Dendritic cell treated with granulocyte-macrophage colony-stimulating factor and Interleukin-4, amounts not matched to agents 40 ng/mL and 50 ng/mL, for 4 days (primary cell): ENCODE results near the gene CNMD.
"Not testable (repeated sequence)": the region's sequence is repeated elsewhere in the genome, so short reads cannot be mapped to it uniquely, and the experiment has no call there.

ENCODE experiments used
- H3K27ac Mint-ChIP-seq: one replicate; pipeline ENCODE4 v1.8.0; 2022; ENCODE audit warnings: mild to moderate bottlenecking, mixed read lengths
- H3K27me3 Mint-ChIP-seq: one replicate; pipeline ENCODE4 v1.8.0; 2022; ENCODE audit warnings: mild to moderate bottlenecking, mixed read lengths
- H3K36me3 Mint-ChIP-seq: one replicate; pipeline ENCODE4 v1.8.0; 2022; ENCODE audit warnings: low read depth, mixed read lengths
- H3K4me1 Mint-ChIP-seq: one replicate; pipeline ENCODE4 v1.8.0; 2022; ENCODE audit warnings: low read depth, mixed read lengths
- H3K4me3 Mint-ChIP-seq: one replicate; pipeline ENCODE4 v1.8.0; 2022; ENCODE audit warnings: mild to moderate bottlenecking, moderate library complexity, mixed read lengths
- H3K9me3 Mint-ChIP-seq: one replicate; pipeline ENCODE4 v1.8.0; 2022; ENCODE audit warnings: mixed read lengths
- intact Hi-C: fragments of 100-400 bp; cut with micrococcal nuclease; formaldehyde crosslinking; loops from one replicate; pipeline ENCODE4 v1.15.0; 2022

CNMD gene

DNA sequence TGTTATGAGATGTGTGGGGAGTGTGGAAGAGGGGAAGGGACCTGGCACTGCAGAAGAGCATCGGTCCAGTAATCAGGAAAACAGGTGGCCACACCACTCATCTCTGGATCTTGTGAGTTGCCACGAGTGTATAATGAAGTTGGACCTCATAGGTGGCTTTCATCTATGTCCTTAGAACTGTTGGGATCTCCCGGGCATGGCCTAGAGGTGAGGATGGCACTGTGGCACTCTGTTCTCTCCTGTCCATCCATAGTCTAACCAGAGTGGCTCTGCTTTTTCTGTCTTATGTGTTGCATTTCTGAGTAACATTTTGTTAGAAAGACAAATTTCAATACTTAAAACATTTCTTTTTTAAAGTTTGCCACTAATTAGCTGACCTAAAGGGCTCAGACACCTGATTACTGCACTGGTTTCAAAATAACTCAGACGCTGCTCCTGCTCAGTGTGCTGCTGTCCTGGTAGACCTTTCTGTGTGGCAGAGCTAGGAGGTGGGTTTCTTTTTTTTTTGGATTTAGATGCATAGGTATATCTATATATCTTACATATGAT, 5.5 kb downstream of the CNMD start:
- no peaks in the 10 kb centered on the region for H3K9me3 Mint-ChIP-seq
- intact Hi-C loops, result no loop called here

GRCh38 chr13:52726258-52726657, 13.4 kb downstream of the CNMD start:
- Mint-ChIP-seq H3K9me3 (no peaks in the 10 kb centered on the region), H3K27me3 (peaks cover 6% of the 10 kb centered on the region), H3K4me1 (peaks cover 5% of the 10 kb centered on the region), H3K36me3 (no peaks in the 10 kb centered on the region), H3K4me3 (no peak overlapping the region), H3K27ac (no peak overlapping the region)
- intact Hi-C loops, result no loop called here

More for the DNA sequence above, 5.5 kb downstream of the CNMD start:
- Mint-ChIP-seq H3K4me1 (peaks cover under 1% of the 10 kb centered on the region), H3K27ac (no peak overlapping the region), H3K36me3 (no peaks in the 10 kb centered on the region), H3K27me3 (peaks cover 13% of the 10 kb centered on the region), H3K4me3 (no peak overlapping the region)

DNA sequence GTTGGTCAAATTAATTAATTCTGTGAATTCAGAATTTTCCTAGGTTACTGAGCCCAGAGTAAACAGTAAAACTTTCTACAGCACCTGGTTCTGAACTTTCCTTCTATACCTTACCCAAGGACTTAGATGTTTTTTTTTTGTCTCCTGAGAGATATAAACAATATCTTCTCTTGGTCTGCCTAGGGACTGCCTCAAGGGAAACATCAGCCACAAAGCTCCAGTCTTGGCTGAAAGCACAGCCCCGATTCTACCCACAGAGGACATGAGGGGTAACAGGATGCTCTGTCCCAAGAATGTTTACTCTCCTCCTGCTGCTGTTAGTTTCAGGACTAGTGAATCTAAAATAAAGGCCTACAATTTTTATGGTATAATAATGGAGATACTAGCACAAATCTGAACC, 14.3 kb downstream of the CNMD start:
- peaks cover under 1% of the 10 kb centered on the region for H3K9me3 Mint-ChIP-seq
- no peaks in the 10 kb centered on the region for H3K36me3 Mint-ChIP-seq
- intact Hi-C loops, result no loop called here
- no peak overlapping the region for H3K4me3 Mint-ChIP-seq
- H3K4me1 Mint-ChIP-seq, result peaks cover 5% of the 10 kb centered on the region
- H3K27ac Mint-ChIP-seq, result no peak overlapping the region
- peaks cover 9% of the 10 kb centered on the region for H3K27me3 Mint-ChIP-seq

GRCh38 chr13:52723181-52723580, 16.4 kb downstream of the CNMD start:
- peaks cover 22% of the 10 kb centered on the region for H3K9me3 Mint-ChIP-seq
- no peaks in the 10 kb centered on the region for H3K4me1 Mint-ChIP-seq
- peaks cover 4% of the 10 kb centered on the region for H3K36me3 Mint-ChIP-seq
- intact Hi-C loops, result no loop called here
- H3K27ac Mint-ChIP-seq, result no peak overlapping the region
- H3K4me3 Mint-ChIP-seq, result no peak overlapping the region
- H3K27me3 Mint-ChIP-seq, result peaks cover 23% of the 10 kb centered on the region

DNA sequence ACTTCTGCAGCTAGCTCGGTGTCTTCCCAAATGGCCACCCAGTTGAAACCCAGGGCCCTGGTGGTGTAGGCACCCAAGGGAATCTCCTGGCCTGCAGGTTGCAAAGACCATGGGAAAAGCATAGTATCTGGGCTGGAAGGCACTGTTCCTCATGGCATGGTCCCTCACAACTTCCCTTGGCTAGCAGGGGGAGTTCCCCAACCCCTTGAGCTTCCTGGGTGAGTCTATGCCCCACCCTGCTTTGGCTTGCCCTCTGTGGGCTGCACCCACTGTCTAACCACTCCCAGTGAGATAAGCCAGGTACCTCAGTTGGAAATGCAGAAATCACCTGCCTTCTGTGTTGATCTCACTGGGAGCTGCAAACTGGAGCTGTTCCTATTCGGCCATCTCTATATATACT, 18.3 kb downstream of the CNMD start:
- intact Hi-C loops, H3K36me3 Mint-ChIP-seq, H3K4me1 Mint-ChIP-seq, H3K4me3 Mint-ChIP-seq, H3K27ac Mint-ChIP-seq: not testable (repeated sequence)
- H3K9me3 Mint-ChIP-seq, result peaks cover 35% of the 10 kb centered on the region
- peaks cover 23% of the 10 kb centered on the region for H3K27me3 Mint-ChIP-seq

DNA sequence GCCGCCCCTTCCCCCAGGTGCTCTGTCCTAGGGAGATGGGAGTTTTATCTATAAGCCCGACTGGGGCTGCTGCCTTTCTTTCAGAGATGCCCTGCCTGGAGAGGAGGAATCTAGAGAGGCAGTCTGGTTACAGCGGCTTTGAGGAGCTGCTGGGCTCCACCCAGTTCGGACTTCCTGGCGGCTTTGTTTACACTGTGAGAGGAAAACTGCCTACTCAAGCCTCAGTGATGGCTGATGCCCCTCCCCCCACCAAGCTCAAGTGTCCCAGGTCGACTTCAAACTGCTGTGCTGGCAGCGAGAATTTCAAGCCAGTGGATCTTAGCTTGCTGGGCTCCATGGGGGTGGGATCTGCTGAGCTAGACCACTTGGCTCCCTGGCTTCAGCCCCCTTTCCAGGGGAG, 18.7 kb downstream of the CNMD start:
- H3K4me3 Mint-ChIP-seq, intact Hi-C loops, H3K36me3 Mint-ChIP-seq, H3K4me1 Mint-ChIP-seq, H3K27ac Mint-ChIP-seq: not testable (repeated sequence)
- H3K27me3 Mint-ChIP-seq, result peaks cover 21% of the 10 kb centered on the region
- peaks cover 35% of the 10 kb centered on the region for H3K9me3 Mint-ChIP-seq

DNA sequence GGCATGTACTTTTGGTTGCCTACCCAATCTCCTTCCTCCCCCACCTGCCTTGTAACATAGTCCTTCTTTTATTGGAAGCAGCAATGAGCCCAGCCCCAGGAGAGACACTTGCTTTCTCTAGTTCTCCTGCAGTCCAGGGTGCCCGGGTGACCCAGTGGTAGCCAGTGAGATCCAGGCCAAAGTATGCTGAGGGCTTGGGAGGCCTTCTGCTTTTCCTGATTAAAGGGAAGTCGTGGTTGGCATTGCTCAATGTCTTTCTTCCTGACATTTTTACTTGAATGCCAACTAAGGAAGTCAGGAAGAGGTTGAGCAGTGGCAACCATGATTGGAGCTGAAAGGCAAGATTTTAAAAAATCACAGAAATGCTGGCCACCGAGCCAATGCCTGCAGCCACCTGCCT, 25.7 kb downstream of the CNMD start:
- Mint-ChIP-seq H3K36me3 (peaks cover 6% of the 10 kb centered on the region), H3K4me3 (peak overlapping the region; percentile 5), H3K27me3 (peaks cover 8% of the 10 kb centered on the region), H3K4me1 (peaks cover 24% of the 10 kb centered on the region), H3K9me3 (peaks cover 20% of the 10 kb centered on the region), H3K27ac (peak overlapping the region; percentile 68)
- intact Hi-C loops, result no loop called here

DNA sequence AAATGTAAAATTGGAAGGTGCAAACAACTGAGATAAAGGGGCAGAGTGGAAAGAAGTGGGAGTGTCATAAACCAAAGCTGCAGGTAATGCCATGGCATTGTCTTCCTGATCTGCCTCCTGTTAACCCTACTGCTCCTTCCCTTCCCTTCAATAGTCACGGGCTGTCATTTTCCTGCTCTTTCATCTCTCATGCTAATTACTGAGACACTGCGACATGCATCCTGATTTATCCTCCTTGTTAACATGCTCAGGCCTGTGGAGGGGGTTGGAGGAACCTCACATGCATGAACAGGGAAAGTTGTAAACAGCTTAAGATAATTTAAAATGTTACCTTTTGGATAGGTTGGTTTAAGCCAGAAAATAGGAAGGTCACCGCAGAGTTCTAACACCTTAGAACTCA, 27.2 kb downstream of the CNMD start:
- no peak overlapping the region for H3K4me3 Mint-ChIP-seq
- intact Hi-C loops, result no loop called here
- H3K36me3 Mint-ChIP-seq, result no peaks in the 10 kb centered on the region
- no peak overlapping the region for H3K27ac Mint-ChIP-seq
- peaks cover 8% of the 10 kb centered on the region for H3K9me3 Mint-ChIP-seq
- no peaks in the 10 kb centered on the region for H3K27me3 Mint-ChIP-seq
- H3K4me1 Mint-ChIP-seq, result peaks cover 24% of the 10 kb centered on the region

GRCh38 chr13:52711286-52711685, 28.3 kb downstream of the CNMD start:
- Mint-ChIP-seq H3K9me3 (no peaks in the 10 kb centered on the region), H3K4me1 (peaks cover 24% of the 10 kb centered on the region), H3K4me3 (no peak overlapping the region), H3K27ac (no peak overlapping the region), H3K27me3 (no peaks in the 10 kb centered on the region), H3K36me3 (no peaks in the 10 kb centered on the region)
- intact Hi-C loops, result no loop called here

DNA sequence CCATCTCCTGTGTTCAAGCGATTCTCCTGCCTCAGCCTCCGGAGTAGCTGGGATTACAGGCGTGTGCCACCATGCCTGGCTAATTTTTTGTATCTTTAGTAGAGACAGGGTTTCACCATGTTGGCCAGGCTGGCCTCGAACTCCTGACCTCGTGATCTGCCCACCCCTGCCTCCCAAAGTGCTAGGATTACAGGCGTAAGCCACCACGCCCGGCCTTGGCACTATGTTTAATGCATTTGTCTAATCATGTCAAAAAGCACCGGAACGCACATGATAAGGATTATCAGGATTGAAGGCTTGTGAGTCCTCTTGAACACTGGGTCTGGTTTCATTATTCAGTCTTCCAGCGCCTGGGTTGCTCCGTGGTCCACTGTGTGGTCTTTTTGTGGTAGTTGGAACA, 31.4 kb downstream of the CNMD start:
- H3K27ac Mint-ChIP-seq, H3K36me3 Mint-ChIP-seq, H3K9me3 Mint-ChIP-seq, H3K4me3 Mint-ChIP-seq, H3K27me3 Mint-ChIP-seq: not testable (repeated sequence)
- peaks cover 14% of the 10 kb centered on the region for H3K4me1 Mint-ChIP-seq
- intact Hi-C loops, result loop anchor here (5.0 kb wide), 1 partner anchor 99 kb away; no protein-coding TSS in a partner anchor

GRCh38 chr13:52707375-52707774, 32.2 kb downstream of the CNMD start:
- Mint-ChIP-seq H3K36me3 (no peaks in the 10 kb centered on the region), H3K4me1 (peaks cover 5% of the 10 kb centered on the region)
- intact Hi-C loops, result loop anchor here (5.0 kb wide), 1 partner anchor 100 kb away; no protein-coding TSS in a partner anchor

DNA sequence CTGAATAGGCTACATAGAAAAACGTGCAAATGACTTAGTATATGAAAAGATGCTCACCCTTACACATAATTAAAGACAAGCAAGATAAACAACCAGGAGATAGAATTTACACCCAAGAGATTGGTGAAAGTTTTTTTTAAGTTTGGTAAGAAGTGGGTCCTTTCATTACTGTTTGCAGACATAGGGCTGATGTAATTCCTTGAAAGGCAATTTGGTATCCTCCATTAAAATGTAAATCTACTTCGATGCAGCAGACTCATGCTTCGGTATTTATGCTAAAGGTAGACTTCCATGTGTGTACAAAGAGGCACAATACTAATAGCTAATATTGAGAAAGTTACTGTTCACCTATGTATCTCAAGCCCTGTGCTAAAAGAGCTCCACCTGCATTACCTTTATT, 33.5 kb downstream of the CNMD start:
- Mint-ChIP-seq H3K4me3 (no peak overlapping the region), H3K36me3 (no peaks in the 10 kb centered on the region), H3K4me1 (peaks cover 10% of the 10 kb centered on the region), H3K9me3 (no peaks in the 10 kb centered on the region), H3K27me3 (no peaks in the 10 kb centered on the region), H3K27ac (no peak overlapping the region)
- intact Hi-C loops, result loop anchor here (5.0 kb wide), 1 partner anchor 101 kb away; no protein-coding TSS in a partner anchor

More at GRCh38 chr13:52707375-52707774, 32.2 kb downstream of the CNMD start:
- H3K27ac Mint-ChIP-seq, result no peak overlapping the region
- no peak overlapping the region for H3K4me3 Mint-ChIP-seq
- H3K9me3 Mint-ChIP-seq, result no peaks in the 10 kb centered on the region
- no peaks in the 10 kb centered on the region for H3K27me3 Mint-ChIP-seq

GRCh38 chr13:52703482-52703881, 36.1 kb downstream of the CNMD start:
- Mint-ChIP-seq H3K9me3 (no peaks in the 10 kb centered on the region), H3K4me3 (no peak overlapping the region), H3K27ac (no peak overlapping the region), H3K4me1 (peaks cover 11% of the 10 kb centered on the region), H3K36me3 (no peaks in the 10 kb centered on the region), H3K27me3 (no peaks in the 10 kb centered on the region)
- intact Hi-C loops, result no loop called here

DNA sequence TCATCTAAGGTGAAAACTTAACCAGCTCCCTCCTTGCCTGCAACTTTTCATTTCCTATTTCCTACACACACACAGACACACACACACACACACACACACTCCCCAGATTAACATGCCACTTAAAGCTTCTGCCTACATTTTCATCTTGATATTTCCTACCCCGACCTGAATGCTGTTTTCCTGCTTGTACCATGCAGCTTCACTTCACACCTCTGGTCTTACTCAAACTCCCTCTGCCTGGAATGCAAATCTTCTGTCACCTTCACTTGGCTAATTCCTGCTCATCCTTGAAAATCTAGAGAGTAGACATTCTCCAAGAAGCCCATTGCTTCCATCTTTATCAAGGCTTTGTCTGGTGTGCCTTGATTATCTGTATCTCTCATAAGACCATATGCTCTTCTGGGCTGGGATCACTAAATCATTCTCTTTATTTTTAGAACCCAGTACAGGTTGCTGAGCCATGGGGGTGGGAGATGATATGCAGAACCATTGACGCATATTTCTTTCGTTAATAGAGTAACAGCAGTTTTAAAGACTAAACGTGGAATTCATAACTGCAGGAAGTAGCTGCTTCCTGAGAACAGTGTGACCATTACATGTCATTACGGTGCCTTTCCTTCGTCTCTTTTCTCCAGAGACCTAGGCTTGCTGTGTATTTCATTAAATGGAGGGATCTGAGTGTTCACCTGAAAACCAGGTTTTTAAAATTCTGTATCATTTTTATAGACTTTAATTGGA, 37.7 kb downstream of the CNMD start:
- intact Hi-C loops, result no loop called here

DNA sequence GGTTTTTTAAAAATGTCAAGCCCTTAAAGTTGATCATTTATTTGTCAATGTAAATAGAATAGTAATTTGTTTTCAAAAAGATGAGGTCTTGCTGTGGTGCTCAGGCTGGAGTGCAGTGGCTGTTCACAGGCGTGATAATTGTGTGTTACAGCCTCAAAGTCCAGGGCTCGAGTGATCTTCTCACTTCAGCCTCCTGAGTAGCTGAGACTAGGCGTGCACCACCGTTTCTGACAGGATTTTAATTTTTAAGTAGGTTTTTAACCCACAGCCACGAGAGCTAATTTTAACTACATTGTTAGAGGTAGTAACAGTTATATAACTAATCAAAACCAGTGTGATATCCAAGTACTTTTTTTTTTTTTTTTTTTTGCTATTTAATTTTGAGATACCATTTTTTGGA, 43.1 kb downstream of the CNMD start:
- no peaks in the 10 kb centered on the region for H3K9me3 Mint-ChIP-seq
- intact Hi-C loops, result no loop called here
- peaks cover 6% of the 10 kb centered on the region for H3K4me1 Mint-ChIP-seq
- H3K27me3 Mint-ChIP-seq, result no peaks in the 10 kb centered on the region
- H3K27ac Mint-ChIP-seq, result no peak overlapping the region
- H3K36me3 Mint-ChIP-seq, result peaks cover 15% of the 10 kb centered on the region
- no peak overlapping the region for H3K4me3 Mint-ChIP-seq

More for the DNA sequence above, 37.7 kb downstream of the CNMD start:
- Mint-ChIP-seq H3K27me3 (no peaks in the 10 kb centered on the region), H3K27ac (no peak overlapping the region), H3K4me3 (no peak overlapping the region), H3K9me3 (no peaks in the 10 kb centered on the region), H3K36me3 (peaks cover 5% of the 10 kb centered on the region), H3K4me1 (peaks cover 11% of the 10 kb centered on the region)
